ENCODE measurements around the gene FBXL7. TPM values are rescaled to one million over a fixed set of nuclear protein-coding genes. Genes with fewer than 3 reads are reported as not detected.

Gene FBXL7
- total RNA-seq, 2 experiments from 2014 or later, result not detected

DNA sequence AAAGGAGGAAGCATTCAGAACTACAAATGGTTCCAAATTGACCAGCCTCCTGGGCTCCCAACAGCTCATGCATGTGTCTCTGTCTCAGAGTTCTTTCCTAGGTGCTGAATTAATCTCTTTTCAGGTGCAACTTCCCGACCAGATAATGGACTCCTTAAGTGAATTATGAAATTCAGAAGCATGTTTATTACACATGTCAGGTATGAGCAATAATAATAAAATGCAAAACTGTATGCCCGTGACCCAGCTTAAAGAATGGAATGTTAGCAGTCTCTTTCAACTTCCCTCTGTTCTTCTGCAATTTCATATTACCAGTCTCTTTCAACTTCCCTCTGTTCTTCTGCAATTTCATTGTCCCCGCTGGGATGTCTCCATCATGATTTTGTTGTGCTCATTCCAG lies 60.4 kb downstream of the FBXL7 start:
- H3K36me3 Mint-ChIP-seq (ENCODE audit: low read depth), result no peaks in the 10 kb centered on the region
- ChIA-PET POLR2A (no interaction called here), CTCF (no interaction called here)
- H3K27ac Mint-ChIP-seq, result no peak overlapping the region
- no peaks in the 10 kb centered on the region for H3K4me1 Mint-ChIP-seq
- H3K27me3 Mint-ChIP-seq, result no peaks in the 10 kb centered on the region
- peaks cover 2% of the 10 kb centered on the region for H3K9me3 Mint-ChIP-seq
- DNase-seq, result no peak
- no peak overlapping the region for H3K4me3 Mint-ChIP-seq

DNA sequence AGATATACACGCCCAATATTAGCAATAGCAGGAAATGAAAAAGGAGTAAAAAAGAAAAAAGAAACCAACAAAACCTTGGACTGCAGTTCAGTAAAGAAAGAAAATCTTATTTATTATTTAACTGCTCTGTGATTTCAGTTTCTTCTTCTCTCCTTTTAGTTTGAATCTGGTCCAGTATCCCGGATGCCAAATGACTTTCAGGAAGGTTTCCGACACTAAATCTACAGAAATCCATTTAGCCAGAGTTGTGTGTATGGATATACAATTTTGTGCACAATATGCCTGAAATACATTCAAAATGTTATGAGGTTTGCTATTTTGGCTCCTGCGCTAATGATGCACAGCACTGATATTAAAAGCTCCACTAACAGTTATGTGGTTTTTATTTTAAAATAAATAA lies 64.5 kb downstream of the FBXL7 start:
- CTCF ChIA-PET, result no interaction called here
- Mint-ChIP-seq H3K4me3 (no peak overlapping the region), H3K27ac (no peak overlapping the region), H3K36me3 (ENCODE audit: low read depth) (no peaks in the 10 kb centered on the region), H3K4me1 (no peaks in the 10 kb centered on the region), H3K9me3 (peaks cover 2% of the 10 kb centered on the region), H3K27me3 (no peaks in the 10 kb centered on the region)
- no peak for DNase-seq
- POLR2A ChIA-PET, result no interaction called here

DNA sequence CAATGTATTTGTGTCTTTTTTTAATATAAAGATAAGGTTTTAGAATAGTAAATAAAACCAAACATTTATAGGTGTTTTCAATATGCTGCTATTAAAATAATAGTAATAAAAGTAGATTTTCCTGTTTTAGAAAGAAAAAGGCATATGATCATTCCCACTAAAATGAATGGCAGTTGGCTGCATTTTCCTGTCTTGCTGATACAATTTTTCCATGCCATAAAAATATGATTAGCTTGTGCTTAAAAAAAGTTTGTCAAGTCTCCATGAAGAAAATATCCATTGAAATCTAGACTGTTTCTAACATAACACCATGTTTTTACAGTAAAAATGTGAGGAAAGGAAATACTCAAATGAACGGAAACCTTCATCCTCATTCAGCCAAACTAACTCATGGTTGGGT lies 65.0 kb downstream of the FBXL7 start:
- no peaks in the 10 kb centered on the region for H3K36me3 Mint-ChIP-seq (ENCODE audit: low read depth)
- no peak overlapping the region for H3K4me3 Mint-ChIP-seq
- ChIA-PET POLR2A (no interaction called here), CTCF (no interaction called here)
- DNase-seq, result no peak
- H3K9me3 Mint-ChIP-seq, result peaks cover 2% of the 10 kb centered on the region
- no peaks in the 10 kb centered on the region for H3K27me3 Mint-ChIP-seq
- H3K4me1 Mint-ChIP-seq, result no peaks in the 10 kb centered on the region
- no peak overlapping the region for H3K27ac Mint-ChIP-seq

DNA sequence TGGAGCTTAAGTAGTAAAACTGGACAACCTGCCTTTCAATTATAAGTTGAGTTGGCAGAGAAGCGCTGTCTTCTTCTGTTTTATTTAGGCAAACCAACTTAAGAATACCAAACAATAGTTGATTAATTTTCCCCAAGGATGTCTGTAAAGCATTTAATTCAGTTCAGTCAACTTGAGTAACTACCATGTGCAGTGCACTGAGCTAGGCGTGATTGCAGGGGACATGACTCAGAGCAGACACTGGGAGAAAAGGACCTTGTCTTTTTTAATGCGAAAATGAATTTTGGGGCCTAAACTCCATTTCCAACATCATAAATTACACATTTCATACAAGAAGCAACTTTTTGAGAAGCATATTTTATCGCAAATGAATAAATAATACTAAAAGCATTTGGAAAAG lies 66.3 kb downstream of the FBXL7 start:
- peaks cover 2% of the 10 kb centered on the region for H3K9me3 Mint-ChIP-seq
- no peak overlapping the region for H3K27ac Mint-ChIP-seq
- DNase-seq, result no peak
- no peak overlapping the region for H3K4me3 Mint-ChIP-seq
- no peaks in the 10 kb centered on the region for H3K36me3 Mint-ChIP-seq (ENCODE audit: low read depth)
- CTCF ChIA-PET, result no interaction called here
- no peaks in the 10 kb centered on the region for H3K4me1 Mint-ChIP-seq
- POLR2A ChIA-PET, result no interaction called here
- no peaks in the 10 kb centered on the region for H3K27me3 Mint-ChIP-seq

DNA sequence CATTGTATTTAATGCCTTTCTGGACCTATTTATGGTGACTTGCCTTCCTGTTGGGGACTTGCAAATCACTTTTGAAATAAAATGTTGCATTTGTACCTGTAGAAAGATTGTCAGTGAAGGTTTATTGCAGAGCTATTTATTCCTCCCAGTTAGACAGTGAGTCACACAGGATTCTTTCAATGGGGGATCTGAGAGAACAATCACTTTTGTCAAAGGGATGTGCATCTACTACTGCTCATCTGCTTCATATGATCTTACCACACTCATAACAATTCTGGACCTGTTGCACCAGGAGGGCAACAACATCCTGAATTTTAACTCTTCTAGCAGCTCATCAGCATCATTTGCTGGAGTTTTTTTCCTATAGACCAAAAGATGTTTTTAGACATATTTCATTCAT lies 66.8 kb downstream of the FBXL7 start:
- no peaks in the 10 kb centered on the region for H3K36me3 Mint-ChIP-seq (ENCODE audit: low read depth)
- no peak for DNase-seq
- H3K4me1 Mint-ChIP-seq, result no peaks in the 10 kb centered on the region
- H3K27ac Mint-ChIP-seq, result no peak overlapping the region
- no peaks in the 10 kb centered on the region for H3K27me3 Mint-ChIP-seq
- ChIA-PET POLR2A (no interaction called here), CTCF (no interaction called here)
- H3K9me3 Mint-ChIP-seq, result no peaks in the 10 kb centered on the region
- no peak overlapping the region for H3K4me3 Mint-ChIP-seq

DNA sequence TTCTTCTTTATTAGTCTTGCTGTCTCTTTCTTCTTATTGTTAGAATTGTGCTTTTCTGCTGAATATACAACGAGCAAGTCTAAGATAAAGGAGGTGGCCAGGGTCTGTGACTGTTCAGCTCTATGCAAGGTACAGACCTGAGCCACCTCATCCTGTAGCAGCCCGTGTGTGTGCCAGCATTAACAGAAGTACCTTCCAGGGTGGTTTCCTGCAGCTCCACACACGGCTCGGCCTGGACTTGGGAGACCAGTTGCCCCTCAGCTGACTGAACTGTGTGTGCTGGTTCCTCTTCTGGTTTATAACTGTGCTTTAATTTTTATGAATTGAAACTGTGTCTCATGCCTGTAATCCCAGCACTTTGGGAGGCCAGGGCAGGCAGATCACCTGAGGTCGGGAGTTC lies 70.5 kb downstream of the FBXL7 start:
- CTCF ChIA-PET, result no interaction called here
- Mint-ChIP-seq H3K27ac (no peak overlapping the region), H3K27me3 (no peaks in the 10 kb centered on the region), H3K36me3 (ENCODE audit: low read depth) (no peaks in the 10 kb centered on the region), H3K9me3 (no peaks in the 10 kb centered on the region), H3K4me3 (no peak overlapping the region), H3K4me1 (no peaks in the 10 kb centered on the region)
- POLR2A ChIA-PET, result no interaction called here
- no peak for DNase-seq

DNA sequence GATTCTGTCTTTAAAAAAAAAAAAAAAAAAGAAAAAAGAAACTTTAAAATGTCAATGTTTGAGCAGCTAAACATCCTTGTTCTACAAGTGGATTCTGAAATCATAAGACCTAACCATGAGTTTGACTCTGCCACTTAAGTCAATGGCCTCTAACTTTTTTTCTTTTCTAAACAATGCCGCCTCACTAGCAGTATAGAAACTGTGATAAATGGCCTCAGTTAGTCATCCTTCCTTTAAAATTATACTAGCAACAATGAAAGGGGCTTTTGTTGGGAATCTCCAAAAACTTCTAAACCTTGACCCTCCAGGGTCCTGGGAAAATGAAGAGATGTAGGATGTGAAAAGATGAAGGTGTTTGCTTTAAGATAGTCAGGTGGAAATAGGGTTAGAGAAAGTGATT lies 71.1 kb downstream of the FBXL7 start:
- no peak overlapping the region for H3K27ac Mint-ChIP-seq
- CTCF ChIA-PET, result no interaction called here
- H3K36me3 Mint-ChIP-seq (ENCODE audit: low read depth), result no peaks in the 10 kb centered on the region
- no peaks in the 10 kb centered on the region for H3K27me3 Mint-ChIP-seq
- no peaks in the 10 kb centered on the region for H3K4me1 Mint-ChIP-seq
- H3K9me3 Mint-ChIP-seq, result no peaks in the 10 kb centered on the region
- POLR2A ChIA-PET, result no interaction called here
- DNase-seq, result no peak
- no peak overlapping the region for H3K4me3 Mint-ChIP-seq

DNA sequence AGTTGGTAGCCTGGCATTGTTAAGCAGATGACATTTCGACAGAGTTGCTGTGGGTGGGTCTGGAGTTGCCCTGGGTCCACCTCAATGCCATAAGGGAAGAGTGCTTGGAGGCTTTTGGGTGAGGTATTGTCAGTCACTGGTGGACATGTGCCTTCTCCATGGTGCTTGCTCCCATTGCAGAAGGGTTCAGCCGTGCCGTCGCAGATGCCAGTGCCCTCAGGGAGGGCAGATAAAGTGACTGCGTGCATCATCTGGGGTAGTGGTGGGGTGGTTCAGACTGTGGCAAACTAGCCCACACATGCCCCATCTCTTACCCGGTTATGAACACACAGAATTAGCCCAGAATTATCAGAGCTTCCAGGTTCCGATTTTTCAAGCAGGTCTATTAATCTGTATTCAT lies 71.6 kb downstream of the FBXL7 start:
- CTCF ChIA-PET, result no interaction called here
- H3K36me3 Mint-ChIP-seq (ENCODE audit: low read depth), result no peaks in the 10 kb centered on the region
- no peaks in the 10 kb centered on the region for H3K9me3 Mint-ChIP-seq
- H3K4me1 Mint-ChIP-seq, result no peaks in the 10 kb centered on the region
- no peak overlapping the region for H3K27ac Mint-ChIP-seq
- H3K4me3 Mint-ChIP-seq, result no peak overlapping the region
- POLR2A ChIA-PET, result no interaction called here
- no peaks in the 10 kb centered on the region for H3K27me3 Mint-ChIP-seq
- DNase-seq, result no peak

DNA sequence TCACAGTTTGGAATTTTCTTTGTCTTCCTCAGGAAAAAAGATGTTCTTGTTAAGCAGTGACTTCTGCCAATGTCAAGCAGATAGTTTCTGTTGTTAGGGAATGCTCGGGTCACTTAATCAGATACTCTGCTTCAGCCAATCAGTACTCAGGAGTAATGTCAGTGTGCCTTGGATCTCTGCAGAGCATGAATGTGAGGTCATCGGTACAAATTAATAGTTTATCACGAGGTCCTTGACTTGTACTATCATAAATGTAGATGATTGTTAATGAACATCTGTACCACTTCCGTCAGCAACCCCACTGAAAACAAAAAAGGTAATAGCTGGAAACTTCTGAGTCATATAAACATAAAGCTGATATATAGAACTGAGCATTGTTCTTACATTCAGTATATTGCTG lies 73.6 kb downstream of the FBXL7 start:
- H3K27ac Mint-ChIP-seq, result no peak overlapping the region

DNA sequence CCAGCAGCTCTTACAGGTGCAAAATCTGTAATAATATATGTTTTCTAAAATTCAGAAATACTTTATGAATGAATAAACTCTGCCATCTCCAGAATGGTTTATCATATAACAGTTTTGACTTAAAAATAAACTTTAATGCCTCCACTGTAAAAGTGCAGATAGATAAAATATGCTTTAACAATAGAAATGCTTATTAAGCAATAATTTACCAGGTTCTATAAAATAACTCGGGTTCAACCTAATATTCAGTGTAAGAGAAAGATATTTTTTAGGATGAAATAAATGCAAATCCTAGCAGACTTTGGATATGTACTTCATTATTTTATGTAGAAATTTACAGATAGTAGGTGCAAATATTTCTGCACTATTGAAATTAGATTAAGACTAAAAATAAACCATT lies 74.1 kb downstream of the FBXL7 start:
- H3K36me3 Mint-ChIP-seq (ENCODE audit: low read depth), result no peaks in the 10 kb centered on the region
- no peaks in the 10 kb centered on the region for H3K4me1 Mint-ChIP-seq
- H3K9me3 Mint-ChIP-seq, result no peaks in the 10 kb centered on the region
- H3K27me3 Mint-ChIP-seq, result no peaks in the 10 kb centered on the region
- H3K27ac Mint-ChIP-seq, result no peak overlapping the region
- DNase-seq, result no peak
- no peak overlapping the region for H3K4me3 Mint-ChIP-seq
- CTCF ChIA-PET, result no interaction called here
- POLR2A ChIA-PET, result no interaction called here

More for the DNA sequence above, 73.6 kb downstream of the FBXL7 start:
- H3K4me1 Mint-ChIP-seq, result no peaks in the 10 kb centered on the region
- H3K36me3 Mint-ChIP-seq (ENCODE audit: low read depth), result no peaks in the 10 kb centered on the region
- H3K4me3 Mint-ChIP-seq, result no peak overlapping the region
- no peak for DNase-seq
- no peaks in the 10 kb centered on the region for H3K9me3 Mint-ChIP-seq
- no peaks in the 10 kb centered on the region for H3K27me3 Mint-ChIP-seq
- ChIA-PET CTCF (no interaction called here), POLR2A (no interaction called here)

DNA sequence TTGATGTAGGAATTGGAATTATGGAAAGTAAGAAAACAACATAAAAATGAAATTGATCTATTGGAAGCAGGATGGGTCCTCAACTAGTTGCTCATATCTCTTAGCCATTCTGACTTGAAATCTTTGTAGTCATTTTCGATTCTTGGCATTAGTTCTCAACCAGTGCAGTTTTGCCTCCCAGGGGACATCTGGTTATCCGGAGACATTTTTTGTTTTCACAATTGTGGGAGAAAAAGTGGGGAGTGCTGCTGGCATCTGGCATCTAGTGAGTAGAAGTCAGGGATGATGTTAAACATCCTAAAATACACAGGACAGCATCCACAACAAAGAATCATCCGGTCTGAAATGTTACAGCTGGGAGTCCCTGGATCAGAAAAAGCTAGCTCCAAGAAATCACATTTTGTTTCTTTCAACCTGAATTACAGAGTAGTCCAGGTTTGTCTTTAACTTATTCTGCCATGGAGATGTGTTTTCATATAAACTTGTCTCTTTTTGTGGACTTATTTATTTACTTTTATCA lies 74.9 kb downstream of the FBXL7 start:
- Mint-ChIP-seq H3K4me3 (no peak overlapping the region), H3K27me3 (no peaks in the 10 kb centered on the region), H3K36me3 (ENCODE audit: low read depth) (no peaks in the 10 kb centered on the region), H3K4me1 (no peaks in the 10 kb centered on the region), H3K9me3 (no peaks in the 10 kb centered on the region), H3K27ac (no peak overlapping the region)
- POLR2A ChIA-PET, result no interaction called here
- DNase-seq, result no peak
- CTCF ChIA-PET, result no interaction called here

DNA sequence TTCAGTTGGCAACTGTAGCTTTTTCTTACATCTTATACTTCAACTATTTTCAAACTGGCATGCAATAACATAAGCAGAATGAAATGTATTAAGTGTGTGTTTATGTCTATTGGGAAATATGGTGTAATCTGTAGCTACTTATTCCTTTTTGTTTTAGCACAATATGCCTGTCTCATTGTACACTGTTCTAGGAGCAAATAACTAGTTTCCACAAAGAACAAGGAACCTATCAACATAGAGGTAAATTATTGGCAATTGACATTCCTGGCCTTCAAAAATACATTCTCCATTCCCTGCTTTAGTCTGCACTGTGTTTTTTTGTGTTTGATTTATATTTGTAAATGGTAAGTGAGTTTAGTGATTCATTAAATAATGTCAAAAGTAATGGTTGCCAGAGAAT lies 75.7 kb downstream of the FBXL7 start:
- ChIA-PET POLR2A (no interaction called here), CTCF (no interaction called here)
- H3K27ac Mint-ChIP-seq, result no peak overlapping the region
- no peak overlapping the region for H3K4me3 Mint-ChIP-seq
- DNase-seq, result no peak
- H3K4me1 Mint-ChIP-seq, result no peaks in the 10 kb centered on the region
- H3K9me3 Mint-ChIP-seq, result no peaks in the 10 kb centered on the region
- H3K36me3 Mint-ChIP-seq (ENCODE audit: low read depth), result no peaks in the 10 kb centered on the region
- no peaks in the 10 kb centered on the region for H3K27me3 Mint-ChIP-seq

DNA sequence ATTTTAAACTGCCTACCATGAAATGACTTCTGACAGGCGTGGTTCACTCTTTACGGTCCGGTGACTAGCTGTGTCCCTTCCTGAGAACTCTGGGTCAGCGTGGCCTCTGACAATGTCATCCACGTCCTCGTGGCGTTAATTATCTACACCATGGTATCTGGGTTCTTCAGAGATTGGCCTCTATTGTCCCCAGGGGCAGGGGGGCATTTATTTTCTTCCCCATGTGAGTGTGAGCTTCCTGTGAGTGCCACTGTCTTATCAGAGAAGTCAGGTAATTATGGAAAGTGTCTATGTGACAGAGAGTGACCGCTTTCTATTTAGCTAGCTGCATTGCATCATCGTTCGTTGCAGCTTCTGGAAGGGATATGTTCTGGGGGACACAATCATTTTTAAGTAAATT lies 77.2 kb downstream of the FBXL7 start:
- Mint-ChIP-seq H3K36me3 (ENCODE audit: low read depth) (no peaks in the 10 kb centered on the region), H3K27ac (no peak overlapping the region), H3K4me1 (no peaks in the 10 kb centered on the region), H3K4me3 (no peak overlapping the region), H3K27me3 (no peaks in the 10 kb centered on the region), H3K9me3 (no peaks in the 10 kb centered on the region)
- POLR2A ChIA-PET, result no interaction called here
- CTCF ChIA-PET, result interaction anchor here (0.6 kb wide), 1 partner anchor 1458 kb away, joined by 4 read pairs; no protein-coding TSS in a partner anchor
- no peak for DNase-seq

DNA sequence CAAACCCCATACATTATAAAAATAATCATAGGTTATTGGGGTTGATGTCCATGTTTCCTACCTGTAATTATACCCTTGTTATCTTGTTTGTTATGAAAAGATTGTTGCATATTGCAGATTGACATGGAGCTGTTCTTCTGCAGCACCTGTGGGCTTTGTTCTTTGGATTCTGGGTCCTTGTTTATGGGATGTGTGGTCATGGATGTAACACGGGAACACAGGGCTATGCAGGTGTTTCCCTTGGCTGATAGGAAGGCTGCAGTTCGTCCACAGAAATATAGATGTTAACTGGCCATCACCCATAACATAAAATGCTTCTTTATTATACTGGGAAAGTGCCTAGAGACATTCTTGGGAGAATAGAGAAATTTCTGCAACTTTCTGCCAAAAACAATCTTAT lies 77.9 kb downstream of the FBXL7 start:
- ChIA-PET POLR2A (no interaction called here), CTCF (interaction anchor here (0.6 kb wide), 1 partner anchor 1457 kb away, joined by 4 read pairs; no protein-coding TSS in a partner anchor)
- H3K4me1 Mint-ChIP-seq, result no peaks in the 10 kb centered on the region
- peaks cover 1% of the 10 kb centered on the region for H3K9me3 Mint-ChIP-seq
- no peaks in the 10 kb centered on the region for H3K27me3 Mint-ChIP-seq
- no peak overlapping the region for H3K27ac Mint-ChIP-seq
- no peak overlapping the region for H3K4me3 Mint-ChIP-seq
- no peak for DNase-seq
- no peaks in the 10 kb centered on the region for H3K36me3 Mint-ChIP-seq (ENCODE audit: low read depth)
